HCT116 (cell line): ENCODE data around the gene SEH1L. TPM values are rescaled to one million over a fixed set of nuclear protein-coding genes. Genes with fewer than 3 reads are reported as not detected.

Experiments
- ATAC-seq: fragments of 200-7000 bp; cut with Tn5 transposase; 2 replicates; pipeline ENCODE4 v1.9.1; 2020; ENCODE audit warnings: mild to moderate bottlenecking, moderate library complexity
- BruUV-seq: library from RNA; stranded (reverse); fragments of 400-500 nt; replicated peaks from 2 replicates; lab custom pipeline; 2021; lab: Mats Ljungman, UMichigan
- CTCF ChIA-PET: fragments of 300-600 bp; sonication (Branson Sonifier 250); formaldehyde crosslinking; loops from one replicate; lab custom pipeline; 2021; ENCODE audit warnings: antibody characterized with exemption; lab: Charles Lee
- POLR2A ChIA-PET: fragments of 300-600, 350-600 bp; sonication (Branson Sonifier 250); formaldehyde crosslinking; loops from one replicate; lab custom pipeline; 2021; ENCODE audit warnings: antibody characterized with exemption; lab: Charles Lee
- RAD21 ChIA-PET, 2 experiments: fragments of 300-600 bp; sonication (Branson Sonifier 250); formaldehyde crosslinking; loops; one replicate each; lab custom pipeline; 2023; ENCODE audit warnings: low total read pairs in 2 of 2; ENCODE audit not compliant: uncharacterized antibody in 2 of 2, unreplicated experiment in 2 of 2, low non-redundant PET in 1 of 2; lab: Charles Lee
- DNase-seq: peaks from one replicate; pipeline ENCODE4 v3.0.0-alpha.2; 2010; ENCODE audit warnings: low read depth, low spot score
- H2AFZ ChIP-seq: fragments of 200-600 bp; shearing (Covaris generic), sonication (generic); 2 replicates; pipeline ENCODE4 v1.6.1; 2017; ENCODE audit warnings: low read depth, mixed run types, mixed read lengths, antibody characterized with exemption, low read length; ENCODE audit not compliant: poor library complexity, severe bottlenecking
- H3K27ac ChIP-seq: 2 replicates; pipeline ENCODE4 v1.5.1; 2012; ENCODE audit warnings: low read depth, low read length
- H3K27me3 ChIP-seq: fragments of 200-600 bp; sonication (generic); 2 replicates; pipeline ENCODE4 v1.6.1; 2016; ENCODE audit warnings: mixed run types, low read length, mixed read lengths; ENCODE audit not compliant: insufficient read depth
- H3K36me3 ChIP-seq, 2 experiments: fragments of 200-500 bp in 1 of 2; fragments of 200-600 bp in 1 of 2; sonication (Bioruptor generic) in 1 of 2; sonication (generic) in 1 of 2; 2 replicates each; pipeline versions ENCODE4 v1.5.1 to v1.6.1; 2014 to 2016; ENCODE audit warnings: low read length in 2 of 2, inconsistent platforms in 1 of 2, mixed read lengths in 1 of 2, mixed run types in 1 of 2; ENCODE audit not compliant: insufficient read depth in 2 of 2, control insufficient read depth in 1 of 2
- H3K4me1 ChIP-seq, 2 experiments: fragments of 200-600 bp in 1 of 2; sonication (generic) in 1 of 2; 2 replicates each; pipeline versions ENCODE4 v1.5.1 to v1.6.1; 2012 to 2017; ENCODE audit warnings: low read length in 2 of 2, inconsistent platforms in 1 of 2, mild to moderate bottlenecking in 1 of 2, mixed read lengths in 1 of 2, mixed run types in 1 of 2, moderate library complexity in 1 of 2; ENCODE audit not compliant: insufficient read depth in 2 of 2, control insufficient read depth in 1 of 2
- H3K4me2 ChIP-seq: fragments of 200-600 bp; sonication (generic); 2 replicates; pipeline ENCODE4 v1.6.1; 2017; ENCODE audit warnings: mixed run types, low read length, mixed read lengths
- H3K4me3 ChIP-seq, 2 experiments: fragments of 200-600 bp in 1 of 2; sonication (generic) in 1 of 2; replicated peaks in 1 of 2; 2 replicates each; pipeline ENCODE4 v1.5.1; 2011 to 2016; ENCODE audit warnings: low read length in 2 of 2, control low read depth in 1 of 2, low read depth in 1 of 2, mild to moderate bottlenecking in 1 of 2, mixed read lengths in 1 of 2, mixed run types in 1 of 2
- H3K79me2 ChIP-seq: fragments of 200-600 bp; sonication (generic); 2 replicates; pipeline ENCODE4 v1.6.1; 2017; ENCODE audit warnings: mild to moderate bottlenecking, mixed run types, low read length, moderate library complexity, mixed read lengths; ENCODE audit not compliant: insufficient read depth
- H3K9ac ChIP-seq: fragments of 200-600 bp; sonication (generic); 2 replicates; pipeline ENCODE4 v1.6.1; 2016; ENCODE audit warnings: low read length, mixed read lengths
- H3K9me2 ChIP-seq: fragments of 200-600 bp; sonication (generic), shearing (Covaris generic); 2 replicates; pipeline ENCODE4 v1.6.1; 2017; ENCODE audit warnings: mixed run types, mild to moderate bottlenecking, moderate library complexity; ENCODE audit not compliant: insufficient read depth
- H3K9me3 ChIP-seq, 2 experiments: fragments of 200-500 bp in 1 of 2; fragments of 200-600 bp in 1 of 2; sonication (Bioruptor generic) in 1 of 2; sonication (generic) in 1 of 2; 2 replicates each; pipeline ENCODE4 v1.6.1; 2014 to 2017; ENCODE audit warnings: low read length in 2 of 2, mixed read lengths in 2 of 2, inconsistent platforms in 1 of 2, low read depth in 1 of 2, mild to moderate bottlenecking in 1 of 2, mixed run types in 1 of 2, moderate library complexity in 1 of 2; ENCODE audit not compliant: control insufficient read depth in 1 of 2, insufficient read depth in 1 of 2
- H4K20me1 ChIP-seq: fragments of 200-600 bp; sonication (generic), shearing (Covaris generic); 2 replicates; pipeline ENCODE4 v1.6.1; 2017; ENCODE audit warnings: mixed run types, mild to moderate bottlenecking, moderate library complexity; ENCODE audit not compliant: insufficient read depth
- EGR1 ChIP-seq: IDR thresholded peaks from 2 replicates; pipeline ENCODE4 v1.6.1; 2012; ENCODE audit warnings: low read depth
- ELF1 ChIP-seq: IDR thresholded peaks from 2 replicates; pipeline ENCODE4 v1.6.1; 2012; ENCODE audit warnings: low read depth, borderline replicate concordance
- EZH2phosphoT487 ChIP-seq: fragments of 200-600 bp; IDR thresholded peaks from 2 replicates; pipeline ENCODE4 v1.6.1; 2018; ENCODE audit warnings: antibody characterized with exemption, borderline replicate concordance
- JUND ChIP-seq: IDR thresholded peaks from 2 replicates; pipeline ENCODE4 v1.6.1; 2012
- SIN3A ChIP-seq: IDR thresholded peaks from 2 replicates; pipeline ENCODE4 v1.6.1; 2012; ENCODE audit warnings: low read depth
- SRF ChIP-seq: IDR thresholded peaks from 2 replicates; pipeline ENCODE4 v1.6.1; 2012; ENCODE audit warnings: low read depth
- YY1 ChIP-seq: IDR thresholded peaks from 2 replicates; pipeline ENCODE4 v1.6.1; 2011; ENCODE audit warnings: low read length, low read depth, moderate library complexity, mild to moderate bottlenecking; ENCODE audit not compliant: insufficient replicate concordance; ENCODE audit errors: extremely low read depth
- intact Hi-C: fragments of 100-400 bp; cut with micrococcal nuclease; formaldehyde crosslinking; loops from 2 replicates; pipeline ENCODE4 v1.10.0; 2022
- total RNA-seq: library from RNA; stranded (reverse); gene quantifications from one replicate; pipeline ENCODE4 v1.2.1, GENCODE V29; 2021; ENCODE audit not compliant: unreplicated experiment
- TF ChIP-seq, protein P1 (sequence below): IDR thresholded peaks from 2 replicates; pipeline ENCODE4 v1.6.1; 2012
- TF ChIP-seq, protein P2 (sequence below): IDR thresholded peaks from 2 replicates; pipeline ENCODE4 v1.6.1; 2012
- TF ChIP-seq, protein P3 (sequence below): IDR thresholded peaks from 2 replicates; pipeline ENCODE4 v1.6.1; 2011; ENCODE audit warnings: mild to moderate bottlenecking, low read length, moderate library complexity; ENCODE audit not compliant: insufficient replicate concordance; ENCODE audit errors: extremely low read depth
- TF ChIP-seq, protein P4 (sequence below), 3 experiments: fragments of 200-600 bp in 1 of 3; sonication (generic) in 1 of 3; IDR thresholded peaks in 2 of 3; conservative IDR thresholded peaks in 1 of 3; 2 replicates each; pipeline ENCODE4 v1.5.1; 2012 to 2017; ENCODE audit warnings: low read depth in 2 of 3, low read length in 2 of 3, antibody characterized with exemption in 1 of 3, borderline replicate concordance in 1 of 3, control low read depth in 1 of 3, mild to moderate bottlenecking in 1 of 3, mixed read lengths in 1 of 3, mixed run types in 1 of 3, moderate library complexity in 1 of 3; ENCODE audit not compliant: insufficient read depth in 1 of 3

SEH1L gene
- total RNA-seq, 1 experiment from 2014 or later = 83.7 TPM

DNA sequence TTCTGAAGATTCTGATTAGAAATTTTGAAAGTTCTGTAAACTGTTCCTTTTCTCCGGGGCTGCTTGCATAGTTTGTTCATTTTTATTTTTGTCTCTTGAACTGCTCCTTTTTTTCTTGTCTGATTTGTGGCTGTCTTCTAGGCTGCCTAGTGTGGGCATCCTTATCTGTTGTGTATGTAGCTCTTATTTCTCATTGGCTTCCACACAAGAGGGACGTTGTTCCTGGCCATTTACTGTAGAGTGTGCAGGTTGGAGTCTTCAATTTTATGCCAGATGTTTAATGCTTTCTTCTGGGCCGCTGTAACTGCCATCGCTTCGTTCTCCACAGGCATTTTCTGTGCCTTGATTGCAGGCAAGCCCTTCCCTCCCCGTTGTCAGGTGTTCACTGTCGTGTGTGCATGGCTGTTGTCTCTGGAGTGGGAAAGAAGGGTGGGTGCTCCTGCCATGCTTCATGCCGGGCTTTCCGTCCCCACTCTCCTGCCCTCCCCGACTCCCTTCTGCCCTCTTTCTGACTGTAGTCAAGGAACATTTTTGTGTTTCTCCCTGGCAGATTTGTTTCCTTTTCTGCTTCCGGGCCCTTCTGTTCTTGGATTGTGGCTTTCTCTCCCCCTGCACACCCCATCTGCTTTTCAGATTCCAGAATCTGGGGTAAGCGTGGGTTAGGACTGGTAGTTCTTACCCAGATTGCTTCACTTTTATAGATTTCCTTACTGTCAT is 58.9 kb downstream of the SEH1L start (continued):
- TF ChIP-seq, protein P1, sequence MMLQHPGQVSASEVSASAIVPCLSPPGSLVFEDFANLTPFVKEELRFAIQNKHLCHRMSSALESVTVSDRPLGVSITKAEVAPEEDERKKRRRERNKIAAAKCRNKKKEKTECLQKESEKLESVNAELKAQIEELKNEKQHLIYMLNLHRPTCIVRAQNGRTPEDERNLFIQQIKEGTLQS = no peak
- TF ChIP-seq, protein P2, sequence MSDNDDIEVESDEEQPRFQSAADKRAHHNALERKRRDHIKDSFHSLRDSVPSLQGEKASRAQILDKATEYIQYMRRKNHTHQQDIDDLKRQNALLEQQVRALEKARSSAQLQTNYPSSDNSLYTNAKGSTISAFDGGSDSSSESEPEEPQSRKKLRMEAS = no peak
- TF ChIP-seq JUND = no peak
- no peak for TF ChIP-seq YY1
- no peak for TF ChIP-seq SRF

DNA sequence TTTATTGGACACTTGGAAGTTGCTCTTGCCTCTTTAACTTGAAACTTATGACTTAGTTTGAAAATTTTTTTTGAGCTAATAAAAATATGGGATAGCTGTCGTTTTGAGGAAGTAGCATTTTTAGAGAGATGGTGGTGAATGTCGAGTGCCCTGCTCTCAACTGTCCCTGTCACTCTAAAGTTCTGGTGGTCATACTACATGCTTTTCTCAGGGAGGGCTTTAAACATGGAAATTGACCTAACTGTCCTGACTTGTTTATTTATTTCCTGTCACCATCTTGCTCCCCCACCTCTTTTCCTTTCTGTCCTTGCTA is 59.4 kb downstream of the SEH1L start:
- no peaks in the 10 kb centered on the region for H4K20me1 ChIP-seq
- H3K4me3 ChIP-seq = no peak overlapping the region
- peaks cover 67% of the 10 kb centered on the region for H3K79me2 ChIP-seq
- H3K9ac ChIP-seq = no peak overlapping the region
- RAD21 ChIA-PET = no interaction called here
- H3K27me3 ChIP-seq = no peaks in the 10 kb centered on the region
- ATAC-seq (no peak), DNase-seq (no peak)
- no peaks in the 10 kb centered on the region for H3K9me3 ChIP-seq
- no peaks in the 10 kb centered on the region for H3K9me2 ChIP-seq
- no TSS peak for BruUV-seq
- no peak overlapping the region for H2AFZ ChIP-seq
- CTCF ChIA-PET = interaction anchor here (2.8 kb wide), 1 partner anchor 9 kb away, joined by 8 read pairs; no protein-coding TSS in a partner anchor
- H3K4me1 ChIP-seq = no peaks in the 10 kb centered on the region
- POLR2A ChIA-PET = no interaction called here
- intact Hi-C loops = no loop called here
- no peak overlapping the region for H3K4me2 ChIP-seq
- H3K27ac ChIP-seq = no peak overlapping the region
- peaks cover 21 to 30% of the 10 kb centered on the region in 2 experiments; a peak in 3 of 4 replicates for H3K36me3 ChIP-seq
- TF ChIP-seq SIN3A = no peak
- TF ChIP-seq EGR1 = no peak
- no peak for TF ChIP-seq ELF1

DNA sequence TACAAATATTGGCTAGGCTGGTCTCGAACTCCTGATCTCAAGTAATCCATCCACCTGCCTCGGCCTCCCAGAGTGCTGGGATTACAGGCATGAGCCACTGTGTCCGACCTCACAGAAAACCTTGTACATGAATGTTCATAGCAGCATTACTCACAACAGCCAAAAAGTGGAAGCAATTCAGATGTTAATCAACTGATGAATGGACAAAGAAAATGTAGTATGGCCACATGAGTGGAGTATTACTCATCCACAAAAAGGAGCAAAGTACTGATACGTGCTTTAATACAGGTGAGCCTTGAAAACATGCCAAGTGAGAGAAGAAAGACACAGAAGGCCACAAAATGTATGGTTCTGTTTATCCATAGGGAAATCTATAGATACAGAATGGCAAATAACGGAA is 63.9 kb downstream of the SEH1L start:
- Histone ChIP-seq H3K79me2 (peaks cover 41% of the 10 kb centered on the region), H3K4me3 (no peak overlapping the region), H3K4me2 (no peak overlapping the region), H3K9me3 (no peaks in the 10 kb centered on the region), H3K9me2 (no peaks in the 10 kb centered on the region), H4K20me1 (no peaks in the 10 kb centered on the region), H3K27me3 (no peaks in the 10 kb centered on the region), H3K36me3 (peaks cover 41 to 60% of the 10 kb centered on the region in 2 experiments; a peak in 3 of 4 replicates), H3K9ac (no peak overlapping the region), H3K4me1 (no peaks in the 10 kb centered on the region), H3K27ac (no peak overlapping the region), H2AFZ (no peak overlapping the region)
- ATAC-seq (no peak), DNase-seq (no peak)
- no peak for TF ChIP-seq EZH2phosphoT487
- TF ChIP-seq, protein P3, sequence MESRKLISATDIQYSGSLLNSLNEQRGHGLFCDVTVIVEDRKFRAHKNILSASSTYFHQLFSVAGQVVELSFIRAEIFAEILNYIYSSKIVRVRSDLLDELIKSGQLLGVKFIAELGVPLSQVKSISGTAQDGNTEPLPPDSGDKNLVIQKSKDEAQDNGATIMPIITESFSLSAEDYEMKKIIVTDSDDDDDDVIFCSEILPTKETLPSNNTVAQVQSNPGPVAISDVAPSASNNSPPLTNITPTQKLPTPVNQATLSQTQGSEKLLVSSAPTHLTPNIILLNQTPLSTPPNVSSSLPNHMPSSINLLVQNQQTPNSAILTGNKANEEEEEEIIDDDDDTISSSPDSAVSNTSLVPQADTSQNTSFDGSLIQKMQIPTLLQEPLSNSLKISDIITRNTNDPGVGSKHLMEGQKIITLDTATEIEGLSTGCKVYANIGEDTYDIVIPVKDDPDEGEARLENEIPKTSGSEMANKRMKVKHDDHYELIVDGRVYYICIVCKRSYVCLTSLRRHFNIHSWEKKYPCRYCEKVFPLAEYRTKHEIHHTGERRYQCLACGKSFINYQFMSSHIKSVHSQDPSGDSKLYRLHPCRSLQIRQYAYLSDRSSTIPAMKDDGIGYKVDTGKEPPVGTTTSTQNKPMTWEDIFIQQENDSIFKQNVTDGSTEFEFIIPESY = no peak
- TF ChIP-seq, protein P2 = no peak
- TF ChIP-seq, protein P4, sequence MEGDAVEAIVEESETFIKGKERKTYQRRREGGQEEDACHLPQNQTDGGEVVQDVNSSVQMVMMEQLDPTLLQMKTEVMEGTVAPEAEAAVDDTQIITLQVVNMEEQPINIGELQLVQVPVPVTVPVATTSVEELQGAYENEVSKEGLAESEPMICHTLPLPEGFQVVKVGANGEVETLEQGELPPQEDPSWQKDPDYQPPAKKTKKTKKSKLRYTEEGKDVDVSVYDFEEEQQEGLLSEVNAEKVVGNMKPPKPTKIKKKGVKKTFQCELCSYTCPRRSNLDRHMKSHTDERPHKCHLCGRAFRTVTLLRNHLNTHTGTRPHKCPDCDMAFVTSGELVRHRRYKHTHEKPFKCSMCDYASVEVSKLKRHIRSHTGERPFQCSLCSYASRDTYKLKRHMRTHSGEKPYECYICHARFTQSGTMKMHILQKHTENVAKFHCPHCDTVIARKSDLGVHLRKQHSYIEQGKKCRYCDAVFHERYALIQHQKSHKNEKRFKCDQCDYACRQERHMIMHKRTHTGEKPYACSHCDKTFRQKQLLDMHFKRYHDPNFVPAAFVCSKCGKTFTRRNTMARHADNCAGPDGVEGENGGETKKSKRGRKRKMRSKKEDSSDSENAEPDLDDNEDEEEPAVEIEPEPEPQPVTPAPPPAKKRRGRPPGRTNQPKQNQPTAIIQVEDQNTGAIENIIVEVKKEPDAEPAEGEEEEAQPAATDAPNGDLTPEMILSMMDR (IDR thresholded peaks at IDR 0.05 in 2 of 3, conservative IDR thresholded peaks at IDR 0.05 in 1 of 3; ENCODE audit: borderline replicate concordance in 1 of 3, insufficient read depth in 1 of 3, low read depth in 2 of 3, low read length in 2 of 3) = no peak
- intact Hi-C loops = loop anchor here (10.0 kb wide), 1 partner anchor 57 kb away; no protein-coding TSS in a partner anchor
- CTCF ChIA-PET = no interaction called here
- POLR2A ChIA-PET = no interaction called here
- RAD21 ChIA-PET = no interaction called here
- no TSS peak for BruUV-seq
